Measurements from ENCODE around the gene ERGIC2. TPM values are rescaled to one million over a fixed set of nuclear protein-coding genes. Genes with fewer than 3 reads are reported as not detected.

ERGIC2 gene
- total RNA-seq, 4 donors from 2014 or later: 16.4 to 91.3 (median 48.7) TPM

DNA sequence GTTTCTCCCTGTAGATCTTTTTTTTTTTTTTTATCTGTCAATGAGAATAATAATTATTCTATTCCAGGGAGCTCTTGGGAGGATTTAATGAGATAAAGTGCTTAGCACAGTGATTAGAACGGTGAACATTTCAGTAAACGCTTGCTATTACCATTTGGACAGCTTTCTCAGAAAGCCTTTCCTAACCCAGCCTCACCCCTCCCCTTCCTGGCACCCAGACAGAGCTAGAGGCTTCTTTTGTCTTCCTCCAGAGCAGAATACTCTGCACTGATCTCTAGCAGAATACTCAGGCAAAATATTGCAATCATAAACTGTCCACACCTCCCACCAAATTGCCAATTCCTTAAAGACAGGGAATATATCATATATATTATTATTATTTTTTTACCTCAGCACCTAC, 66.6 kb downstream of the ERGIC2 start:
- DNase-seq: no peak
- intact Hi-C loops (cut with DNase I; ENCODE audit: low total_unique reads): no loop called here

GRCh38 chr12:29310899-29311298, 70.1 kb downstream of the ERGIC2 start:
- H3K36me3 ChIP-seq: no peaks in the 10 kb centered on the region
- intact Hi-C loops (cut with DNase I; ENCODE audit: low total_unique reads): no loop called here

More for the DNA sequence above, 66.6 kb downstream of the ERGIC2 start:
- H3K27ac ChIP-seq: no peak overlapping the region
- no peak overlapping the region for H3K4me3 ChIP-seq
- no peaks in the 10 kb centered on the region for H3K27me3 ChIP-seq
- H3K4me1 ChIP-seq: no peaks in the 10 kb centered on the region
- no peaks in the 10 kb centered on the region for H3K9me3 ChIP-seq
- TF ChIP-seq, protein P1, sequence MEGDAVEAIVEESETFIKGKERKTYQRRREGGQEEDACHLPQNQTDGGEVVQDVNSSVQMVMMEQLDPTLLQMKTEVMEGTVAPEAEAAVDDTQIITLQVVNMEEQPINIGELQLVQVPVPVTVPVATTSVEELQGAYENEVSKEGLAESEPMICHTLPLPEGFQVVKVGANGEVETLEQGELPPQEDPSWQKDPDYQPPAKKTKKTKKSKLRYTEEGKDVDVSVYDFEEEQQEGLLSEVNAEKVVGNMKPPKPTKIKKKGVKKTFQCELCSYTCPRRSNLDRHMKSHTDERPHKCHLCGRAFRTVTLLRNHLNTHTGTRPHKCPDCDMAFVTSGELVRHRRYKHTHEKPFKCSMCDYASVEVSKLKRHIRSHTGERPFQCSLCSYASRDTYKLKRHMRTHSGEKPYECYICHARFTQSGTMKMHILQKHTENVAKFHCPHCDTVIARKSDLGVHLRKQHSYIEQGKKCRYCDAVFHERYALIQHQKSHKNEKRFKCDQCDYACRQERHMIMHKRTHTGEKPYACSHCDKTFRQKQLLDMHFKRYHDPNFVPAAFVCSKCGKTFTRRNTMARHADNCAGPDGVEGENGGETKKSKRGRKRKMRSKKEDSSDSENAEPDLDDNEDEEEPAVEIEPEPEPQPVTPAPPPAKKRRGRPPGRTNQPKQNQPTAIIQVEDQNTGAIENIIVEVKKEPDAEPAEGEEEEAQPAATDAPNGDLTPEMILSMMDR (IDR thresholded peaks at IDR 0.05): no peak
- TF ChIP-seq POLR2A (IDR thresholded peaks at IDR 0.05): no peak
- no peaks in the 10 kb centered on the region for H3K36me3 ChIP-seq

DNA sequence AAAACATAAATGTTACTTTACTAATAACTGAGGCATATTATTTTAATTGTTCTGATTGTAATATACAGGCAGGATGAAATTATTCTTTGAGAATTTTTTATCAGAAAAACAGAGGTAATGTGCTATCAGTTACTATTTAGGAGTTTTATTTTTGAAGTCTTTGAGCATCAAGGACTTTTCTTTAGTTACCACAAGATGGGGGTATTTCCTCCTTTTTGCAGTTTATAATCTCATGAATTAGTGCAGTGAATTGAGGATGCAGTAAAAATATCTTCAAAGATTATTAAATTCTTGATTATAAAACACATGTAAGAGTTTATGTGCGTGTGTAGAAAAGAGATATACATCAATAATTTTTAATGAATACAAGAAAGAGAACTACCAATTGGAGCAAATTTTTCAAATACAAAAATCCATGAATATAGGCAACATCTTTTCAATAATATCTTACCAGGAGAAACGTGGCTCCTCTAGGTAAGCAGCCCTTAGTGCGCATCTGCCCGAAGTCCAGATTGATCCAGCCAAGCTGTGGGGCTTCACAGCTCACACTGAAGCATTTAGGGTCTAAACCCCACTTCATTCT, 71.6 kb downstream of the ERGIC2 start:
- H3K4me3 ChIP-seq: no peak overlapping the region

More at GRCh38 chr12:29310899-29311298, 70.1 kb downstream of the ERGIC2 start:
- DNase-seq: no peak
- Histone ChIP-seq H3K4me3 (no peak overlapping the region), H3K27me3 (no peaks in the 10 kb centered on the region), H3K4me1 (no peaks in the 10 kb centered on the region), H3K27ac (no peak overlapping the region), H3K9me3 (no peaks in the 10 kb centered on the region)
- TF ChIP-seq POLR2A (IDR thresholded peaks at IDR 0.05): no peak
- TF ChIP-seq, protein P1 (IDR thresholded peaks at IDR 0.05): no peak

DNA sequence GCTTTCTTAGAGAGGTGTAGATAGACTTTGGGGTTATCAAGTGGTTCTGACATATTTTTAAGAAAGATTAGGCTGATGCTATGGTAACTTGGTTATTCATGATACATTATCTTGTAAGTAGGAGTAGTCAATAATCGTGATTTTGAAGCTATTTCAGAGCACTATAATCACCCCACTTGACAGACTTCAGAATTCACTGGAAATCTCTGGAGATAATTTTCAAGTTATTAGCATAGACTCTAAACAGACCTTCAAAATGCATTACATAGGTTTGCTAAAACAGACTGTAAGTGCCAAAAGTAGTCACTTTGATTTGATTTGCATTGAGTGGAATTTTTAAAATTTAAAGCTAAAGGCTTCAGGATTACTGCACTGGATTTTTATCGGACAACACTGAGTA, 74.3 kb downstream of the ERGIC2 start:
- TF ChIP-seq, protein P1 (IDR thresholded peaks at IDR 0.05): no peak
- TF ChIP-seq POLR2A (IDR thresholded peaks at IDR 0.05): no peak
- intact Hi-C loops (cut with DNase I; ENCODE audit: low total_unique reads): no loop called here
- no peak for DNase-seq
- Histone ChIP-seq H3K36me3 (no peaks in the 10 kb centered on the region), H3K4me3 (no peak overlapping the region), H3K27ac (no peak overlapping the region), H3K27me3 (no peaks in the 10 kb centered on the region), H3K9me3 (no peaks in the 10 kb centered on the region), H3K4me1 (no peaks in the 10 kb centered on the region)

More for the DNA sequence above, 71.6 kb downstream of the ERGIC2 start:
- no peak for DNase-seq
- H3K27me3 ChIP-seq: no peaks in the 10 kb centered on the region
- intact Hi-C loops (cut with DNase I; ENCODE audit: low total_unique reads): no loop called here
- no peaks in the 10 kb centered on the region for H3K36me3 ChIP-seq
- no peaks in the 10 kb centered on the region for H3K4me1 ChIP-seq
- no peaks in the 10 kb centered on the region for H3K9me3 ChIP-seq
- no peak overlapping the region for H3K27ac ChIP-seq
- TF ChIP-seq, protein P1 (IDR thresholded peaks at IDR 0.05): peak in 1 of 4 experiments; percentile 17
- no peak for TF ChIP-seq POLR2A (IDR thresholded peaks at IDR 0.05)

DNA sequence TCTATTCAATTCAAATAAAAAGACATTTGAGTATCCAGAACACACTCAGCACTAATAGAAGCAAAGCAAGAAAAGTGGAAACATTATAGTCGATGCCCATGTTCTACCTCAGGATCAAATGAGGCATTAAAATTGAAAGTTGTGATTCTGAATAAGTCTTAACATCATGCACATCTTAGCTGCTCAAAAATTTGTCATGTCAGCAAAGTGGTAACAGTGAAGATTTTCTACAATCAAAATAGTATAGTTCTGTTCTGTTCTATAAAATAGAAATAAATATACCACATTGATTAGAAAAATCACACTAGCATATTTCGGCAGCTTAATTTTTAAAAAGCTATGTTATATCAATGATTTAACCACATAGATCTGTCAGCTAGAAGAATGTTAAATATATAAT, 74.7 kb downstream of the ERGIC2 start:
- Histone ChIP-seq H3K4me3 (no peak overlapping the region), H3K27ac (no peak overlapping the region), H3K4me1 (no peaks in the 10 kb centered on the region), H3K9me3 (no peaks in the 10 kb centered on the region), H3K27me3 (no peaks in the 10 kb centered on the region), H3K36me3 (no peaks in the 10 kb centered on the region)
- no peak for DNase-seq
- TF ChIP-seq, protein P1 (IDR thresholded peaks at IDR 0.05): no peak
- no peak for TF ChIP-seq POLR2A (IDR thresholded peaks at IDR 0.05)
- intact Hi-C loops (cut with DNase I; ENCODE audit: low total_unique reads): no loop called here

All from uterus (tissue), 4 donors.